Glomerular visceral epithelial cell (primary cell): ENCODE measurements around the gene FIBIN.

ENCODE experiments used
- DNase-seq: peaks from one replicate; pipeline ENCODE4 v3.0.0-alpha.2; 2016; ENCODE audit errors: extremely low spot score

FIBIN gene

DNA sequence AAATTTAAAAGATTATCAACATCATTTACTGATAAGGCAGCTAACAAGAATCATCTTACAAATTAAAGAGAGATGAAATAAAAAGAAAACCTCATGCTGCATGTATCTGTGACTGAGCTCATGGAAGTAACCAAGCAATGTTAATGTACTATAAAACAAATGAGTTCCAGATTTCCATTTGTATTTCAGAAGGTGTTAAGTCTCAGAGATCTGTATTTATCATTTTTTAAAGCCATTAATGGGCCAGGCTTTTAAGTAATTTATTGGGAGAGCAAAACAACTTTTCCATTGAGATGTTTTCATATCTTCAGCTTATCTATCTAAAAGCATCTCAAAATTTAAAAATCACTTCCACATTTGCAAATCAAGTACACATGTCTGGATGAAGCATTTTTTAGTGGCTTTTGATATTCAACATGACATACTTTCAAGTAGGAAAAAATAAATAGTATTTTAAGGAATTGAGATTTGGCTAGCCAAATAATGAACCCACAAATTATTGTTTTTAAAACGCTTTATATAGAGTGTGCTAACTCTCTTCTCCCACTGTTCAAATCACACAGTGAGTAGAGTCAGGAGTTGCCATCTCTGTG lies 28.8 kb downstream of the FIBIN start:
- DNase-seq = no peak

DNA sequence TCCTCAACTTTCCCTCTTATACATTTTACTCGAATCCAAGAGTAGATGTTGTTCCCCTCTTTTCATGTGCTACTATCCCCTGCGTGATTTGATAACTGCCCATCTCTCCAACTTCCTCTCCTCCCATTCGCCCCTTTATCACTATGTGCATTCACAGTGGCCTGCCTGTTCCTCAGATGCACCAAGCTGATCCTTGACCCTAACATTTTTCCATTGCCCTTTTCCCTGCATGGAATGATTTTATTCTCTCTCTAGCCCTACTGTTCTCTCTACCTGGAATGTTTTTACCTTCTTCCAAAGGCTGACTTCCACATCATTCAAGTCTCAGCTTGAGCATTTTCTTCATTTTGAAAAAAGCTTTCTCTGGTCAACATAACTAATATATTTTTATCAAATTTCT lies 31.0 kb downstream of the FIBIN start:
- no peak for DNase-seq

DNA sequence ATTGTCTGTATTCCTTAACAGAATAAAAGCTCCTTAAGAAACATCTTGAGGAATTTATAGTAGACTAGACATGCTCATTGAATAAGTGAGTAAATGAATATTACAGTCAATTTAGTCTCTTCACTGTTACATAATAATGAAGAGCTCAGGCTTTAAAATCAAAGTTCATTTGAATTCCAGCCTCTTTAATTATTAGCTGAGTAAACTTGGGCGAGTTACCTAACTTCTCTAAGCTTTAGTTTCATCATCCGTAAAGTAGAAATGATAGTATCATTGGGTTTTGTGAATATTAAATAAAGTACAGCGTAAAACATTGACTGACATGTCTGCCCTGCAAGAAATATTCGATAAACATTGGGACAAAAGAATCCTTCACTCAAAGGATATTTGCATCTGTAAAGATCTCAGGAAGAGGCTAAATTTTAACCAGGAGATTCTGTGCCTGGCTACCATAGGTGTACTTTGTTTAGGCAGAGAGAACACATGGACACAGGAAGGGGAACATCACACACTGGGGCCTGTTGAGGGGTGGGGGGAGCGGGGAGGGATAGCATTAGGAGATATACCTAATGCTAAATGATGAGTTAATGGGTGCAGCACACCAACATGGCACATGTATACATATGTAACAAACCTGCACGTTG lies 31.5 kb downstream of the FIBIN start:
- DNase-seq = no peak

DNA sequence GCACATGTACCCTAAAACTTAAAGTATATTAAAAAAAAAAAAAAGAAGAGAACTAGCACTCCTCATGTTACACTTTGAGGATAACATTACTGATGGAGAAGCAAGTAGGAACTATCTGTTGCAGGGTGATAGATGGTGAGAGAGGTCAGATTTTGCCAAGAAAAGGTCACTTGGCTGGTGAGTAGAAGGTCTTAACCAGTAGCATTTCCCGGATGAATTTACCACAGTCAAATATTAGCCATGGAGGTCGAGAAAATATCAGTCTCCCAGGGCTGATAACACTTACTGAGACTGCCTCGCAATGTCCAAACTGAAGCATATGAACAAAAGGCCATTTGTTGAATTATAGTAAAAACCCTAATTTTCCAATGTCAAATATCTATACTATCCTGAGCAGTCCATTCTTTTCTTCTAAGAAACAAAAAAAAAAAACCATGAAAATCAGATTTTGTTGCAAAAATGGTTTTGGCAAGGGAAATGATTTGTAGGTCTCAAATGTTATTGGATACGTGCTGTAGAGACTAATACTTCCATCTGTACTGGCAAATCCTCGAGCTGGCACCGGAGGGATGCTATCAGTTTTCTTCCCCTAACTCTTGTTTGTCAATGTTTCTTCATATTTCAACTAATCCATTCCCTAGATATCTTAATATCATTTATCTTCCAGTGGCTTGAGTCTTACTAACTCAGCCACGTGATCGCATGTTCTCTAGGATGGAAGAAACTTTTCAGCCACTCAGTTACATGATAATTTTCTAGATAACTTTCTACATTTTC lies 32.2 kb downstream of the FIBIN start:
- no peak for DNase-seq

DNA sequence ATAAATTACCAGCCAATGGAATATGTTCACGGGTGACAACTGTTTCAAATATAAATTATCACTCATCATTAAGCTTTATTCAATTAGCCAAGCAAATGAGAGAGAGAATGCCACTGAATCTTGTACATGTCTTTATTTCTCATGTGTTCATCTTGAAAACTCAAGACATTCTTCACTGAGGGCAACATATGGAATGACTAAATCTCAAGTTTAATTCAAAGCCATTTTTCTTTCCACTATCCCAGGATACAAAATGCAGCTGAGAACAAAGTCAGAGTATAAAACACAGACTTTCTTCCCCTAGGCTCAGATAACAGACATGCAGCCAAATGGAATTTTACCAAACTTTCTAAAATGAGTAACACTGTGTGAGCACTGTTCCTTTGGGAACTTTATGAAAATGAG lies 34.7 kb downstream of the FIBIN start:
- no peak for DNase-seq

DNA sequence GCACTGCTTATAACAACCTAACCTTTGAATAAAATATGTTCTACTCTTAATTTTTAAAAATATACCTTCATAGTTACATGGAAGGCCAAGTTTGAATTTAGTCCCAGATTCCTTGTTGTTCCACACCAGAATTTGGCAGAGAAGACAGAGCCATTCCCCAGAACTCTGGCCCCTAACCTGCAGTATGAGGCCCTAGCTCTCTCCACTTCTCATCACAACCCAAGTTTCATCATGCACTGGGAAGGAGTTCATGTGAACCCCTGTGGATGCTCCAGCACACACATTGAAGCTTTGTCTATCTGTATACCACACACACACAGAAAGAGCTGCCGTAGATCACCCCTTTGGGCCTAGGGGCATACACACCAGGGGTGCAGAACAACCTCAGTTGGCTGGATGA lies 36.1 kb downstream of the FIBIN start:
- DNase-seq = no peak

DNA sequence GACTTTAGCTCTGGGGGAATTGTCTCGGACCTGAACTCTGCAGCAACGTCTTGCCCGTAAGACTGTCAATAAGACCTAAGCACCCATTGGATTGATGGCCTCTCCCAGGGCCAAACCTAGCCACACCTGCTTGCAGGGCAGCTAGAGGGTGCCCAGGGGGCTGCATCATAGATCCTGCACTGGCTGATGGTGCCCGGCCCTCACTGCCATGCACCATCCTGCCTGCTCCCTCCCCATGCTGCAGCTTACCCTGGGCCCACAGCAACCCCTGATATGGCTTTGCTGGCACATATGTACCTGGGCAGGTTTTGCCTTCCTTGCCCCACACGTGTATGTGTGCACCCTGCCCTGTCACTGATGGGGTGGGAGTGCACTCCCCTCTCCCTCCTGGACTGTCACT lies 37.8 kb downstream of the FIBIN start:
- no peak for DNase-seq

DNA sequence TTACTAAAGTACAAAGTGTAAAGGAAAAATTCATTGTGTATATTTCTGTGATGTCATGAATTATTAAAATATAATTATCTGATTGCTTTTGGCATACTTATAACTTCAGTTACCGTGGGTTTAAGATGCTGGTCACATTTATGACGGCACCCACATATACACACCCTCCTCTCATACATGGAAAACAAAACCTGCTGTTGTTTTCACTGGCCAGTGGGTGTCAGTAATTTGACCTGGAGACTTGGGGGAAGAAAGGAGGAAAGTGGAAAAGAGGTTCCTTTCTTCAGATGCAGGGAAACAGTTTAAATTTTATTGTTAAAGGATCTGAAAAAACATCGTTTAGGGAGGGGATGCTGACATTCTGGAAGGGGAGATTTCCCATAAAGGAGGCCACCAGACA lies 46.0 kb downstream of the FIBIN start:
- DNase-seq = no peak

DNA sequence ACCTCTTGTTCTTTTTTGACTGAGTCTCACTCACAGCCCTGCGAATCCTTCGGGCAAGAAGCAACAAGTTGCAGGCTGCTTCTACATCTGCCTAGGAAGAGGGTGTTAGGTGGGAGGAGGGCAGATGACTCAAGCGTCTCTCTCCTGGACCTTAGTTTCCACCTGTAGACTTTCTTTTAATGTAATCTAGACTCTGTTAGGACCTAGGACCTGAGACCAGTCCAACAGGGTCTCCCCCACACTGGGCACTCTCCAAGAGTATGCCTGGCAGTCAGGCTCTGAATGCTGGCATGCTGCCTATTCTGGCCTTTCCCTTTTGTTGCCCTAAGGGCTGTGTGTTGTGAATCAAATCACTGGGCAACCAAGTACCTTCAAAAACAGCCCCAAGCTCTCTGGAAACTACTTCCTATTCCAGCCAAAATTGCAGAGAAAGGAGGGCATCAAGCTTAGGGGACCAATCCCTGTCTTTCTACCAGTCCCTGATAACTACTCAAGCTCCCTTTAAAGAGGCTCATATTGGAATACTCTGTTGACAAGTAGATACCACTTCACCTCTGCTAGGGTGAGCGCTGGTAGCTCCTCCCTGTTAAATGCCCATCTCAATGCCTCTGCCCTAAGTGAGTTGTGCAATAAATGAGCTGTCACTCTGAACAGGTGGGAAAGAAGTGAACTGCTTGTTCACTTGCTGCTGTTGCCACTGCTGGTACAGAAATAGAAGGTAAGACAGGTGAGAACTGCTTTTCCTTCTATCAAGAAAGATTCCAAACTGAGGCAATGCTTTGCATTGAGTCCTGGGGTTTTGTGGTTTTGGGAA lies 46.6 kb downstream of the FIBIN start, which contains the start of gene BBOX1:
TSS of gene BBOX1 (plus strand) at position 514 of the 814 bp plus-strand sequence. CDS start 14,616 bp downstream, outside the sequence.
- no peak for DNase-seq

DNA sequence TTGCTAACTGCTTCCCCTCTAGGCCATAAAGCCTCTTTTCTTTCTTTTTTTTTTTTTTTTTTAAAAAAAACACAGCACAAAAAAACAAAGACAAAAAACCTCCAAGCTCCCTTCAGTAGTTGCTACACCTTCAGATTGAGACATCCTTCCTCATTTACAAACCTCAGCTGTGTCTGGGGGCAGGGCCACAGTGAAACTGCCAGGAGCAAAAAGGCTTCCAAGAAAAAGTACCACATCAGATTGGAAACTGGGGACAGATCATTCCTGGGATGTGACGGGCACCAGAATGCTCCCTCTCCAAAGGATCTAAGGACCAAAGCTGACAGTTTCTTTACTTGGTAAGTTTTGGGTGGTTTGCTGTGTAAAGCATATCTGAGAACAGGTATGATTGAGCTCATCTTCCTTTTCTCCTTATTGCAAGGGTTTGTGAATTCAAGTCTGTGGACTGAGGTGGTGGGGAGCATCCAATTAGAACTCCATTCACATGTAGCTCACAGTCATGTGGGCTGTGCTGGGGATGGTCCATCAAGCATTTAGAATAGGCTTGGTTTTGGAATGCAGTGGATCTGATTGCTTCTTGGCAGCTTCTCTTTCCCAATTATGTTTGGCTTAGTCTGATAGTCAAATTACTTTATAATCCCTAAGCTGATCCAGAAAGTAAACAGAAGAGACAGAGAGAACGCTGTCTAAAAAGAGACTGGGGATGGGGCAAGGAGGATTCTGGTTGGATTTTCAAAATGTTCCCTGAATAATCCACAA lies 47.4 kb downstream of the FIBIN start:
- no peak for DNase-seq
